Panc1 (cell line): ENCODE measurements around the gene RALB.

Experiments
- CTCF ChIP-seq: fragments of 450-650 bp; IDR thresholded peaks from 2 replicates; pipeline ENCODE4 v1.5.1; 2017; ENCODE audit warnings: mild to moderate bottlenecking
- POLR2AphosphoS5 ChIP-seq: IDR thresholded peaks from 2 replicates; pipeline ENCODE4 v1.6.1; 2012; ENCODE audit warnings: mild to moderate bottlenecking, low read depth, low read length, moderate library complexity
- REST ChIP-seq, 2 experiments: IDR thresholded peaks; 2 replicates each; pipeline ENCODE4 v1.6.1; 2011 to 2012; ENCODE audit warnings: low read depth in 2 of 2, control low read depth in 1 of 2, low read length in 1 of 2, mild to moderate bottlenecking in 1 of 2, moderate library complexity in 1 of 2; ENCODE audit not compliant: insufficient read depth in 1 of 2

GRCh38 chr2:120272763-120273481 lies 20.3 kb downstream of the RALB start:
- TF ChIP-seq CTCF (no peak), POLR2AphosphoS5 (no peak), REST (IDR thresholded peaks at IDR 0.05; ENCODE audit: insufficient read depth in 1 of 2, low read depth in 2 of 2, low read length in 1 of 2) (no peak)
